Globus pallidus (tissue), 1 donor: ENCODE measurements around the gene CHMP1A.

Experiments
- DNase-seq: peaks from one replicate; pipeline ENCODE4 v3.0.0-alpha.2; 2015; ENCODE audit warnings: low spot score

Gene CHMP1A

GRCh38 chr16:89602952-89603590 lies 54.4 kb downstream of the CHMP1A start:
- DNase-seq: no peak

GRCh38 chr16:89602273-89602951 lies 55.1 kb downstream of the CHMP1A start:
- no peak for DNase-seq

GRCh38 chr16:89601906-89602272 lies 55.6 kb downstream of the CHMP1A start:
- no peak for DNase-seq

- no peak for DNase-seq
Measured at GRCh38 chr16:89600956-89601355, 56.6 kb downstream of the CHMP1A start.

- no peak for DNase-seq
Measured at GRCh38 chr16:89600427-89600826, 57.1 kb downstream of the CHMP1A start.

- no peak for DNase-seq
Measured at GRCh38 chr16:89599902-89600301, 57.6 kb downstream of the CHMP1A start.

GRCh38 chr16:89599451-89599858 lies 58.1 kb downstream of the CHMP1A start:
- no peak for DNase-seq

GRCh38 chr16:89598199-89598598 lies 59.3 kb downstream of the CHMP1A start:
- DNase-seq: no peak

GRCh38 chr16:89596957-89597649 lies 60.4 kb downstream of the CHMP1A start:
- DNase-seq: no peak

GRCh38 chr16:89596061-89596689 lies 61.3 kb downstream of the CHMP1A start:
- no peak for DNase-seq

- DNase-seq: no peak
Measured at GRCh38 chr16:89595330-89596060, 62.0 kb downstream of the CHMP1A start.
